ENCODE measurements around the gene TMEM51.
A peak's percentile ranks its signal among the peaks of the same experiment; 100 is the strongest.
"Not testable (repeated sequence)": the region's sequence is repeated elsewhere in the genome, so short reads cannot be mapped to it uniquely, and the experiment has no call there.

Gene TMEM51

GRCh38 chr1:15154480-15155036 is 1.0 kb downstream of the TMEM51 start:
- DNase-seq (ENCODE audit: low read depth in 2 of 2): no peak

GRCh38 chr1:15155191-15155590 is 1.6 kb downstream of the TMEM51 start:
- no peak for DNase-seq (ENCODE audit: low read depth in 2 of 2)

- DNase-seq (ENCODE audit: low read depth in 2 of 2): no peak
Measured at GRCh38 chr1:15155888-15156741, 2.6 kb downstream of the TMEM51 start.

- DNase-seq (ENCODE audit: low read depth in 2 of 2): no peak
Measured at GRCh38 chr1:15156807-15157380, 3.3 kb downstream of the TMEM51 start.

- no peak for DNase-seq (ENCODE audit: low read depth in 2 of 2)
Measured at GRCh38 chr1:15157524-15158399, 4.2 kb downstream of the TMEM51 start.

- peak; percentile 24 to 36 for DNase-seq (ENCODE audit: low read depth in 2 of 2)
Measured at GRCh38 chr1:15158506-15159165, 5.1 kb downstream of the TMEM51 start.

GRCh38 chr1:15159166-15159555 is 5.6 kb downstream of the TMEM51 start:
- no peak for DNase-seq (ENCODE audit: low read depth in 2 of 2)

- DNase-seq (ENCODE audit: low read depth in 2 of 2): no peak
Measured at GRCh38 chr1:15160626-15161025, 7.1 kb downstream of the TMEM51 start.

GRCh38 chr1:15167386-15167785 is 13.8 kb downstream of the TMEM51 start:
- no peak for DNase-seq (ENCODE audit: low read depth in 2 of 2)

GRCh38 chr1:15168479-15168878 is 14.9 kb downstream of the TMEM51 start:
- DNase-seq (ENCODE audit: low read depth in 2 of 2): peak in 1 of 2 experiments; percentile 8

GRCh38 chr1:15170071-15170470 is 16.5 kb downstream of the TMEM51 start:
- DNase-seq (ENCODE audit: low read depth in 2 of 2): no peak

- no peak for DNase-seq (ENCODE audit: low read depth in 2 of 2)
Measured at GRCh38 chr1:15171271-15171908, 17.8 kb downstream of the TMEM51 start.

GRCh38 chr1:15172405-15173259 is 19.1 kb downstream of the TMEM51 start:
- no peak for DNase-seq (ENCODE audit: low read depth in 2 of 2)

GRCh38 chr1:15173863-15174614 is 20.5 kb downstream of the TMEM51 start:
- no peak for DNase-seq (ENCODE audit: low read depth in 2 of 2)

GRCh38 chr1:15174615-15174983 is 21.1 kb downstream of the TMEM51 start:
- DNase-seq (ENCODE audit: low read depth in 2 of 2): no peak

- DNase-seq (ENCODE audit: low read depth in 2 of 2): not testable (repeated sequence)
Measured at GRCh38 chr1:15175324-15176094, 22.0 kb downstream of the TMEM51 start.

GRCh38 chr1:15176120-15176519 is 22.6 kb downstream of the TMEM51 start:
- DNase-seq (ENCODE audit: low read depth in 2 of 2): no peak

- DNase-seq (ENCODE audit: low read depth in 2 of 2): no peak
Measured at GRCh38 chr1:15176898-15177665, 23.5 kb downstream of the TMEM51 start.

Measured in fibroblast of skin of left quadriceps (primary cell).